ENCODE results near the gene MORN4. TPM values are rescaled to one million over a fixed set of nuclear protein-coding genes. Genes with fewer than 3 reads are reported as not detected.

The MORN4 gene
- total RNA-seq, 2 donors from 2014 or later: 4.9 to 8.3 TPM

DNA sequence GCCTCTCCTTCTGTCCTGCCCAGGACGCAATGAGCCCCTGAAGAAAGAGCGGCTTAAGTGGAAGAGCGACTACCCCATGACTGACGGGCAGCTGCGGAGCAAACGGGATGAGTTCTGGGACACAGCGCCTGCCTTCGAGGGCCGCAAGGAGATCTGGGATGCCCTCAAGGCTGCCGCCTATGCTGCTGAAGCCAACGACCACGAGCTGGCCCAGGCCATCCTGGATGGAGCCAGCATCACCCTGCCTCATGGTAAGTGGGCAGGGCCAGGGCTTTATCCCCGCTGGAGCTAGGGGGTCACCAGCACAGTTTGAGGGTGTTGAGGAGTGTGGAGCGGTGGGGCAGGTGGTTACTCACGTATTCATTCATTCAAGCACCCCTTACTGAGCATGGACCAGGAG lies 65.4 kb downstream of the MORN4 start:
- no peak overlapping the region for H3K27ac ChIP-seq
- intact Hi-C loops (cut with DNase I): no loop called here
- H3K27me3 ChIP-seq: no peaks in the 10 kb centered on the region
- no peak for TF ChIP-seq CTCF (IDR thresholded peaks at IDR 0.05)
- TF ChIP-seq POLR2A (IDR thresholded peaks at IDR 0.05): no peak
- DNase-seq: no peak
- 92% methylated on average over 9 to 15 of the region's 15 CpGs for WGBS, 2 donors
- ATAC-seq: no peak
- peaks cover 26% of the 10 kb centered on the region for H3K4me1 ChIP-seq
- H3K36me3 ChIP-seq (replicated peaks in 1 of 2; ENCODE audit: insufficient read depth in 1 of 2, low read depth in 2 of 2): peaks cover 0 to 2% of the 10 kb centered on the region in 2 donors
- H3K4me3 ChIP-seq: no peak overlapping the region
- H3K9me3 ChIP-seq: no peaks in the 10 kb centered on the region

DNA sequence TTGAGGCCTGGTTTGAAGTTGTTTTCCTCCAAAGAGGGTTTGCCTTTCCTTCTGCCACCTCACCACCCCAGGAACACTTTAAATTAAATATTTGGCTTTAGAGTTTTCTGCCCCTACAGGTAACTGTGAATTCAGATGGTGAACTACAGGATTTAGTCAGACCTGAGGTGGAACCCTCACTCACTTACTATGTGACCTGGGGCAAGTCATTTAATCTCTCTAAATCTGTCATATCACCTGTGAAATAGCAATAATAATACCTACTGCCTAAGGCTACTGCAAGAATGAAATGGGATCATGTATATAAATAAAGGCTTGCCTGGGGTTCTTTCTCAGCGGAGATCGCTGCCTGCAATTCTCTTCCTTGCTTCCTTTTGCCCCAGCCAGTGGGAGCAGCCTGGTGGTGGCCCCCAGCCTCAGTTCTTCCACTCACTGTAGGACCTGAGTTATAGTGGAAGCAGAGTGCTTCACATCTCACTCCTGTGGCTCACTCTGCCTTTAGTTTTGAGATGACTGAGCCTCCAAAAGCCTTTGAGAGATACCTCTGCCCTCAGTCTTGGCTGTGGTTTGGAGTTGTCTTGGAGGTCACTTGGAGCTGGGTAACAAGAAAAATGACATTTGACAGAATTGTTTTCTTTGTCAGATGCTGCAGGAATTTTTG lies 66.8 kb downstream of the MORN4 start:
- TF ChIP-seq CTCF (IDR thresholded peaks at IDR 0.05) (no peak), POLR2A (IDR thresholded peaks at IDR 0.05) (no peak)
- Histone ChIP-seq H3K27me3 (no peaks in the 10 kb centered on the region), H3K27ac (no peak overlapping the region), H3K4me3 (no peak overlapping the region), H3K36me3 (replicated peaks in 1 of 2; ENCODE audit: insufficient read depth in 1 of 2, low read depth in 2 of 2) (peaks cover 0 to 2% of the 10 kb centered on the region in 2 donors), H3K9me3 (no peaks in the 10 kb centered on the region), H3K4me1 (peaks cover 12% of the 10 kb centered on the region)
- no peak for DNase-seq
- no peak for ATAC-seq
- intact Hi-C loops (cut with DNase I): no loop called here
- 95 to 100% methylated on average over 2 of the region's 2 CpGs for WGBS, 2 donors

DNA sequence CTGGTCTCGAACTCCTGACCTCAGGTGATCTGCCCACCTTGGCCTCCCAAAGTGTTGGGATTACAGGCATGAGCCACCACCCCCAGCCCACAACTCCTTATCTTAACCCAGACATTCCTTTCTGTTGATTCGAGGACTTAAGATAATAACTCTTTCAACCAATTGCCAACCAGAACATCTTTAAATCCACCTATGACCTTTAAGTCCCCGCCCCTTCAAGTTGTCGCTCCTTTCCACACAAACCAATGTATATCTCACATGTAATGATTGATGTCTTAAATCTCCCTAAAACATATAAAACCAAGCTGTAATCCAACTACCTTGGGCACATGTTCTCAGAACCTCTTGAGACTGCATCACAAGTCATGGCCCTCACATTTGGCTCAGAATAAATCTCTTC lies 68.5 kb downstream of the MORN4 start:
- H3K27me3 ChIP-seq: no peaks in the 10 kb centered on the region
- H3K4me1 ChIP-seq: no peaks in the 10 kb centered on the region
- peaks cover 0 to 2% of the 10 kb centered on the region in 2 donors for H3K36me3 ChIP-seq (replicated peaks in 1 of 2; ENCODE audit: insufficient read depth in 1 of 2, low read depth in 2 of 2)
- ATAC-seq (no peak), DNase-seq (no peak)
- intact Hi-C loops (cut with DNase I): no loop called here
- WGBS, 2 donors: 81 to 82% methylated on average over 4 of the region's 4 CpGs
- no peak overlapping the region for H3K27ac ChIP-seq
- TF ChIP-seq POLR2A (IDR thresholded peaks at IDR 0.05) (no peak), CTCF (IDR thresholded peaks at IDR 0.05) (no peak)
- no peaks in the 10 kb centered on the region for H3K9me3 ChIP-seq
- H3K4me3 ChIP-seq: no peak overlapping the region

Other genes with a start within 250 kb of the MORN4 start
- 10 to 100 TPM; 13.0 to 22.1 TPM for gene RRP12, start 232.2 kb downstream of the MORN4 start, total RNA-seq
- 10 to 100 TPM; 52.7 to 66.7 TPM for gene PGAM1, start 207.3 kb downstream of the MORN4 start, total RNA-seq
- 10 to 100 TPM; 20.8 to 33.2 TPM for gene EXOSC1, start 187.5 kb downstream of the MORN4 start, total RNA-seq
- 10 to 100 TPM; 17.5 to 18.2 TPM for gene ZDHHC16, start 187.3 kb downstream of the MORN4 start, total RNA-seq
- gene MMS19, start 135.1 kb downstream of the MORN4 start, total RNA-seq: 10 to 100 TPM; 44.6 to 60.0 TPM
- gene UBTD1, start 134.6 kb downstream of the MORN4 start, total RNA-seq: 10 to 100 TPM in 1 of 2 donors, 1 to 10 TPM in 1; 9.1 to 33.9 TPM
- gene ANKRD2, start 60.7 kb downstream of the MORN4 start, total RNA-seq: not detected
- gene HOGA1, start 49.1 kb downstream of the MORN4 start, total RNA-seq: 10 to 100 TPM in 1 of 2 donors, 1 to 10 TPM in 1; 7.3 to 16.3 TPM
- 1 to 10 TPM in 1 of 2 donors, not detected in 1; 1.3 TPM for gene C10orf62, start 43.8 kb downstream of the MORN4 start, total RNA-seq
- gene PI4K2A, start 7.2 kb upstream of the MORN4 start, total RNA-seq: 1 to 10 TPM; 3.6 to 5.7 TPM
- 10 to 100 TPM in 1 of 2 donors, 1 to 10 TPM in 1; 5.7 to 14.8 TPM for gene AVPI1, start 53.7 kb upstream of the MORN4 start, total RNA-seq
- gene MARVELD1, start 80.2 kb upstream of the MORN4 start, total RNA-seq: 1 to 10 TPM; 4.3 to 6.5 TPM
- gene ZFYVE27, start 103.6 kb upstream of the MORN4 start, total RNA-seq: 10 to 100 TPM; 14.8 to 32.6 TPM
- gene SFRP5, start 138.5 kb upstream of the MORN4 start, total RNA-seq: 100 to 1,000 TPM; 163 to 226 TPM
- gene GOLGA7B, start 216.3 kb upstream of the MORN4 start, total RNA-seq: 10 to 100 TPM in 1 of 2 donors, 1 to 10 TPM in 1; 9.1 to 12.5 TPM